NCI-H460 (cell line): ENCODE measurements around the gene TMEM145. TPM values are rescaled to one million over a fixed set of nuclear protein-coding genes. Genes with fewer than 3 reads are reported as not detected.
"Not testable (repeated sequence)": the region's sequence is repeated elsewhere in the genome, so short reads cannot be mapped to it uniquely, and the experiment has no call there.

Experiments
- DNase-seq: peaks from one replicate; pipeline ENCODE4 v3.0.0-alpha.2; 2016; ENCODE audit warnings: low read depth; ENCODE audit errors: extremely low read depth
- total RNA-seq: library from RNA; depleted of rRNA; stranded (reverse); fragments of >200 nt; shearing (Covaris generic); gene quantifications from 2 replicates; pipeline ENCODE4 v1.2.3, GENCODE V29; 2014

TMEM145 gene
- total RNA-seq, 1 experiment from 2014 or later = 0.17 TPM

GRCh38 chr19:42311657-42312056, 1.5 kb upstream of the TMEM145 start:
- DNase-seq = no peak

DNA sequence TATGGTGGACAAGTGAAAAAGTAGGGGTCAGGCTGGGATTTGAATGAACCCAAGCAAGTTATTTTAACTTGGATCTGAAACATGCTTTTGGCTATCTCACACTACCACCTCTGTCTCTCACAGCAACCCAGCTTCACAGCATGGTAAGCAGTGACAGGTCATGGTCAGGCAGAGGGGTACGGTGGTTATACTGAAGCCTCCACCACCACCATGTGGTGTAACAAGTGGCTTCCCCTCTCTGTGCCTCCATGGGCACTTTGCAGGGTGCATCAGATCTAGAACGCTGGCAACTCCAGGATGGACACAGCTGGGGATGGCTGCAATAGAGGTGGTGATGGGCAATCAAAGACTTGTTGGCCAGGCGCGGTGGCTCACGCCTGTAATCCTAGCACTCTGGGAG, 739 bp upstream of the TMEM145 start:
- DNase-seq = no peak

GRCh38 chr19:42313840-42314755, 989 bp downstream of the TMEM145 start:
- DNase-seq = no peak

DNA sequence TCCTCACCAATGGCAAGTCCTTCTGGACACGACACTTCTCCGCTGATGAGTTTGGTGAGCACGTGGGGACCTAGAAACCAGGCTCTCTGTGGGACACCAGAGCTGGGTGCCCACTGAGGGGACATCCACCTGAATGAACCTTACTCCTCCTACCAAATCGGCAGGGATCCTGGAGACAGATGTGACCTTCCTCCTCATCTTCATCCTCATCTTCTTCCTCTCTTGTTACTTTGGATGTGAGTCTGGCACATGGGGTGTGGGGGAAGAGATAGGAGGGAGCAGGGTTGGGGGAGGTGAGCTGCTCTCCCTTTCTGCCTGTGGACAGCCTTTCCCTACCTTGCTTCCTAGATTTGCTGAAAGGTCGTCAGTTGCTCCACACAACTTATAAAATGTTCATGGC, 1.9 kb downstream of the TMEM145 start:
- no peak for DNase-seq

- no peak for DNase-seq
Measured at GRCh38 chr19:42316223-42317211, 3.4 kb downstream of the TMEM145 start.

GRCh38 chr19:42317535-42317934, 4.4 kb downstream of the TMEM145 start:
- no peak for DNase-seq

DNA sequence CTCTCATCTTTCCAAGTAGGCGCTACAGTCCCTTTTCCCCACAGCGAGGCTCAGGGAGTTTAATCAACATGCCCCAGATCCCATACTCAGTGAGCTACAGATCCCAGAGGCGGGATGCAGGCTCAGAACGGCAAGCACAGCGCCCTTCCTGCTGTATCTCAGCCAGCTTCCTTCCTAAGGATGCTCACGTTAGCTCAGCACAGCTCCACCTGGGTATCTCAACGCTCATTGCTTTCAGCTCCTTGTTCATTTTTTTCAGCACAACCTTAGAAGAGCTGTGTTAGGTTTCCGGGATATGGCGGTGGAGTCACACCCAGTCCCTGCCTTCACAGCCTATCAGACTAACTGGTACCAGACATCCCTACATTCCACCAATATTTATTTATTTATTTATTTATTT, 9.2 kb downstream of the TMEM145 start:
- no peak for DNase-seq

GRCh38 chr19:42323473-42323851, 10.4 kb downstream of the TMEM145 start:
- DNase-seq = no peak

GRCh38 chr19:42323852-42324654, 10.9 kb downstream of the TMEM145 start:
- DNase-seq = no peak

GRCh38 chr19:42324655-42325307, 11.7 kb downstream of the TMEM145 start:
- no peak for DNase-seq

DNA sequence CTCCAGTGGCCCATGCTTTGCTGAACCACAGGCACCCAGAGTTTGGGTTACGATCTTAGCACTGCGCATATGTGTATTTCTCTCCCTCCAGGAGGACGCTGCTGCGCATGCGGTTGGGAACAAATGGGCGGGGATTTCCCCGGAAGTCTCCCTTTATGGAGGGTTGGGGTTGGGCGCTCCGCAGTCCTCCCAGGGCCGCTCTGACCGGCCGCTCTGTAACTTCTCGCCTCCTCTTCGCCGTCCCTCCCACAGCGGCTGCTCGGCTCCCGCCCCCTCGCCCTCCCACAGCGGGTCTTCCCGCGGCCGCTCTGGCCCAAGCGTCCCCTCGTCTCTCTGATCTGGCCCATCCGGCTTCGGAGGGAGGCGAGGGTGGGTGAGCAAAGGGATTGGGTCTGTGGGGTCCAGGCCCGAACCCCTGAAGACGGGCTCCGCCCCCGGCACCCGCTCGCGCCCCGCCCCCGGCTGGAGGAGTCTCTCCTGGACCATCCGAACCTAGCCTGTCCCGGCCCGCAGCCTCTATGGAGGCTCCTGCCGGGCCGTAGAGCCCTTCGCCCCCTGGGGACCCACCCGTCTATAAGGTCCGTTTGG, 12.3 kb downstream of the TMEM145 start, which contains the start of gene MEGF8:
Gene MEGF8, plus strand, starts transcription at position 328 of the 588 bp plus-strand sequence. CDS start 609 bp downstream, outside the sequence.
- peak; percentile 97 for DNase-seq

- DNase-seq = no peak
Measured at GRCh38 chr19:42325896-42326771, 13.0 kb downstream of the TMEM145 start.

DNA sequence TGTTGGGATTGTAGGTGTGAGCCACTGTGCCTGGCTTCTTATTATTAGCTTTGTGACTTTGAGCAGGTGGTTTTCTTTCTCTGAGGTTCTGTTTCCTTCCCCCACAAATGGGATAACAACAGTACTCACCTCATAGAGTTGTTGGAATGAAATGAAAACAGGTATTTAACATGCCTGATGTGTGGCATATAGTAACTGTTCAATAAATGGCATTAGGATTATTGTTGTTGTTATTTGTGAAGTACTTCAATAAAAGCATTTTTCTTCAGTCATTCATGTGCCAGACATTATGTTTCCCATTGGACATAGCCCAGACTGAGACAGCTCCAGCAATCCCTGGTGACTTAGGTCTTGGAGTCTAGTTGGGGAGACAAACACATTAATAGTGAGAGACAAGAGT, 13.9 kb downstream of the TMEM145 start:
- no peak for DNase-seq

- no peak for DNase-seq
Measured at GRCh38 chr19:42327381-42327780, 14.3 kb downstream of the TMEM145 start.

DNA sequence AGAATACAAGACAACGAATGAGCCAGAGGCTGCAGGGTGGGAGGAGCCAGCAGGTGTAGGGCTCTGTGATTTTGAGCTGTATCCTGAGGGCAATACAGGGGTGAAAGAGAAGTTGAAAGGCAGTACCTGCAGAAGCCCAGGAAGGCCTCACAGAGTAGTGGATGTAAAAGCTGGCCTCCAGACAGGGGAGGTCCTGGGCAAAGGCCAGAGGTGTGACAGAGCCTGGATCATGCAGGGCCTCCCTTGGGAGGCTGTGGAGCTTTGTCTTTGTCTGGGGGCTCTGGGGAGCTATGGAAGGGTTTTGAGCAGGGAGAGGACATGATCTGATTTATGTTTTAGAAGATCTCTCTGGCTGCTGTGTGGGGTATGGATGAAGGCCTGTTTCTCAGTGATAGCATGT, 15.0 kb downstream of the TMEM145 start:
- no peak for DNase-seq

DNA sequence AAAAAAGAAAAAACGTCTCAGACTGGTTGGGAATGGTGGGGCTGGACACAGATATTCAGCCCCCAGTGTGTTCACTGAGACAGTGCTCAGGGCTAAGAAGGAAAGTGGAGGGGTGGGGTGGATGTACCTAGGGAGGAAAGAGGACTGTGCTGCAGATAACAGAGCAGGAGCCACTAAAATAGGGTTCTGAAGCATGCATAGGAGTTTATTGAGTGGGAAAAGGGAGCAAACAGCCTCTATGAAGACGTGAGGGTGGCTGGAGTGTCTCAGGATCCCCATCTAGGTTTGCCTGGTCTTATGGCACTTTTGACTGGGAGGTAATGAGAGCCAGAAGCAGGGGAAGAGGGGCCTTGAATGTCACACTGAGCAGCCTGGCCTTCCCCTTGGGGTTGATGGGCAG, 15.7 kb downstream of the TMEM145 start:
- no peak for DNase-seq

DNA sequence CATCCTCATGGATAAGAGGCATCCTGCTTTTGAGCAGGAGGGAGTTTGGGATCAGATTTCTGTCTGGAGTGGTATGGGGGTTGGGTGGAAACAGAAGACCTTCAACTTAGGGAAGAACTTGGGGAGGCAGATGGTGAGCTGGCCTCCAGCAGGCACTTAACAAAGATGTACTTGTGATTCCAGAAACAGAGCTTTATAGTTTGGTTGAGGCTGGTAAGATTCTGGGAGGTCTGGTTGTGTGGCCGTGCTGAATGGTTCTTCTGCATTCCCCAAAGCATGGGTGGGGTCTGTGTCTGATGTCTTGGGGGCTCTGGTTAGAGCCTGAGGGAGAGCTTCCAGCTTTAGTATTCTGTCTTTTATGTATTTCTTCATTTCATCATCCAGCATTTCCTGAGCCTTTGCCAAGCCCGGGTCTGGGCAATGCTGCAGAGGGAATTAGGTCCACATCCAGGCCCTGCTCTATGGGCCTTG, 17.2 kb downstream of the TMEM145 start:
- DNase-seq = no peak

GRCh38 chr19:42331333-42331732, 18.2 kb downstream of the TMEM145 start:
- not testable (repeated sequence) for DNase-seq
